NT2/D1 (cell line): ENCODE data around the gene PDE1C.

Experiments used
- DNase-seq: peaks from one replicate; pipeline ENCODE4 v3.0.0-alpha.2; 2011; ENCODE audit warnings: low read depth, low spot score
- H3K27me3 ChIP-seq: 2 replicates; pipeline ENCODE4 v1.6.0; 2011; ENCODE audit warnings: mild to moderate bottlenecking; ENCODE audit not compliant: insufficient read length, insufficient read depth
- H3K36me3 ChIP-seq: 2 replicates; pipeline ENCODE4 v1.6.1; 2011; ENCODE audit warnings: mild to moderate bottlenecking, low read length, mixed read lengths; ENCODE audit not compliant: insufficient read depth, insufficient read length
- H3K4me1 ChIP-seq: 2 replicates; pipeline ENCODE4 v1.5.1; 2011; ENCODE audit not compliant: insufficient read depth, insufficient read length
- H3K4me3 ChIP-seq: 2 replicates; pipeline ENCODE4 v1.5.1; 2011; ENCODE audit warnings: low read depth; ENCODE audit not compliant: insufficient read length
- H3K9ac ChIP-seq: 2 replicates; pipeline ENCODE4 v1.6.0; 2011; ENCODE audit warnings: low read depth; ENCODE audit not compliant: insufficient read length
- H3K9me3 ChIP-seq: 2 replicates; pipeline ENCODE4 v1.5.1; 2011; ENCODE audit warnings: mild to moderate bottlenecking, low read length; ENCODE audit not compliant: insufficient read depth
- SUZ12 ChIP-seq: IDR thresholded peaks from 2 replicates; pipeline ENCODE4 v1.6.1; 2011; ENCODE audit not compliant: insufficient read length, insufficient read depth; ENCODE audit errors: extremely low read depth
- YY1 ChIP-seq: IDR thresholded peaks from 2 replicates; pipeline ENCODE4 v1.6.1; 2011; ENCODE audit not compliant: insufficient read length, insufficient read depth
- ZNF274 ChIP-seq: IDR thresholded peaks from 2 replicates; pipeline ENCODE4 v1.6.1; 2011; ENCODE audit warnings: mild to moderate bottlenecking, low read depth, low read length

The PDE1C gene

DNA sequence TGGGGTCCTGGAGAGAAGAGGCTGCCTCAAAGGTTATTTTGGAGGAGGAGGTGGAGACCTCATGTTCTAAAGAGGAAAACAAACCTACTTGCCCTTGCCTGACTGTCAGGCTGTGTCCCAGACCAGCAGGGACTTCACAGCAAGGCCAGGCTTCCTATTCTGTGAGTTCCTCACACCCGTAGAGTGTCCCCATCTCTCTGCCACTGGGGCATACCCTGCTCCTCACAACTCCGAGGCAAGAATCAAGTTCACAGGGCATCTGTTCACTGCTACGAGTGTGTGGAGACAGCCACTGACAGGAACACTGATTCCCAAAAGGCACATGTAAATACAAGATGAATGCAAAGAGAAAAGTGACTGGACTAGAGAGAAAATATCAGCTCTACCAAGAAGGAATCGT is 38.0 kb downstream of the PDE1C start:
- no peaks in the 10 kb centered on the region for H3K27me3 ChIP-seq
- H3K9me3 ChIP-seq = peaks cover 21% of the 10 kb centered on the region
- TF ChIP-seq YY1 (no peak), ZNF274 (no peak), SUZ12 (no peak)
- H3K4me3 ChIP-seq = no peak overlapping the region
- DNase-seq = no peak
- H3K9ac ChIP-seq = no peak overlapping the region
- no peaks in the 10 kb centered on the region for H3K36me3 ChIP-seq
- no peaks in the 10 kb centered on the region for H3K4me1 ChIP-seq

DNA sequence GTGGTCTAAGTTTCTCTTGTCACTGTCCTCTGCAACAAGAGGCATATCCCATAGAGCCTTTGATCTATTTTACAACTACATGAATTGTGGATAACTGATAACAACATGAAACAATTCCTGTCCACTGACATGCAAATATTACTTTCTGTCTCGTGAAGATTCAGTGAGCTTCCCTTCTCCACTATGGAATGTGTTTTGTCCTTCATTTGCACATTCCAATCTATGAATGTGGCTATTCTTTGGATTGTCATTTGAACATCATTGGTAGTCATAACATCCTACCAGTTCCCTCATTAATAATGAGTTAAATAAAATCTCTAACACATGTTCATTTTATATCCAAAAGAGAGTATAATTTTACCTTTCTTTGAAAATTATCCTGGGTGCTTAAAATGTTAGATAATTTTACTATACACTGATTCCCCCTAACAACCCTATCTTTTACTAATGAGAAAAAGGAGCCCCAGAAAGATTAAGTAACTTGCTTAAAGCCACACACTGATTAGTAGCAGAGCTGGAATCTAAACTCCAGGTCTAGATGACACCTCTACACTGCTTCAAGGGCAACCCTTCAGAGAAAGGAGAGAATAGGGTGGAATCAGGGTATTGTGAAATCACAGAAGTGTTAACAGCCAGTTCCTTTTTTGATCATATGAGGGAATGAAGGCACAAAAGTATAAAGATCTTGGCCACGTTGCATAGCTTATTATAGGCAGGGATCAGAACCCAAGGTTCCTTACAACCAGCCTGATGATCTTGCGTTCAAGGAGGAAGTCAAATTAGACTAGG is 39.1 kb downstream of the PDE1C start:
- H3K27me3 ChIP-seq = no peaks in the 10 kb centered on the region
- no peaks in the 10 kb centered on the region for H3K4me1 ChIP-seq
- H3K4me3 ChIP-seq = no peak overlapping the region
- H3K9ac ChIP-seq = no peak overlapping the region
- DNase-seq = no peak
- TF ChIP-seq ZNF274 (no peak), SUZ12 (no peak), YY1 (no peak)
- no peaks in the 10 kb centered on the region for H3K36me3 ChIP-seq
- peaks cover 17% of the 10 kb centered on the region for H3K9me3 ChIP-seq

DNA sequence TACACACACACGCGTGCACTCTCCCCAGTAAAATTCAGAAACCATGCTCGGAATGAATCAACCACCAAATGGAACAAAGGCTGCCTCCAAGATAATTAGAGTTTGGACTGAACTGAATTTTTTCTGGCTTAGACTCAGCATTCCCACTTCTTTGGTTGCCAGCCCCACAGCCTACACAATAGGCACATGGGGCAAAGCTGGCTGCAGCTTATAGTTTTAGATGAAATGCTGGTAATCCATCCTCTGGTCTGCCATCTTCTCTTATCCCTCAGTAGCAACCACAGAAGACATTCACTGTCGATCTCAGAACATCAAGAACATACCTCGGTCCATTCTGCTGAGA is 44.2 kb downstream of the PDE1C start:
- Histone ChIP-seq H3K36me3 (no peaks in the 10 kb centered on the region), H3K4me3 (no peak overlapping the region), H3K9me3 (no peaks in the 10 kb centered on the region), H3K4me1 (no peaks in the 10 kb centered on the region), H3K9ac (no peak overlapping the region), H3K27me3 (no peaks in the 10 kb centered on the region)
- no peak for TF ChIP-seq YY1
- no peak for TF ChIP-seq ZNF274
- no peak for TF ChIP-seq SUZ12
- no peak for DNase-seq

DNA sequence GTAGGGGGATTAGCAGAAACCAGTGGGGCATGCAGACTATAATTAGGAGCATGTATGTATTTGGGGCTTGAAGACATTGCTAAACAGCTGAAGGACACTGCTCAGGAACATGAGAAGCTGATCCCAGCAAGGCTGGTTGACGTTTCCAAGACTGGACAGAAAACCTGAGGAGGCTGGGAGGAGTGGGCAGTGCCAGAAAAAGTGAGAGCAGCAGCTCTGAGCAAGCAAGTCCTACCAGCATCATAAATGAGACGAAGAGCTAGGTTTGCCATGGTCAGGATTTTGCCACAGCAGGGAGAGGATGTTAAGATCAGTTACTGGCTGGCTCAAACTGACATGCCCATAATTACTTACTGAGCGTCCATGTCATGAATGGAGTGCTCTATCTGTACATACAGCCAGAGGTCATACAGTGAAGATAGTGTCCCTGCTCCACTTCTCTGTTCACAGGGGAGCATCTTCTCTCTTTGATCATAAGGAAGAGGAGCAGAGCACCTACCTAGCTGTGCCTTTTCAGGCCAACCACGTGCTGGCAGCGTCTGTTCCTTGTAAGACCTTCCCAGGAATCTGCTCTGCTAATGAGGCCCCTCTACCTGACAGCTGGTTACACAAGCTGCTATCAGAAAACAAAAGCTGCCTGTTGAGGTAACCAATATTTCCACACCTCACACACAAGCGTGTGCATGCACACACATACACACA is 44.7 kb downstream of the PDE1C start:
- DNase-seq = no peak
- H3K4me1 ChIP-seq = no peaks in the 10 kb centered on the region
- no peaks in the 10 kb centered on the region for H3K9me3 ChIP-seq
- H3K4me3 ChIP-seq = no peak overlapping the region
- no peak for TF ChIP-seq YY1
- TF ChIP-seq SUZ12 = no peak
- no peak for TF ChIP-seq ZNF274
- H3K36me3 ChIP-seq = no peaks in the 10 kb centered on the region
- H3K9ac ChIP-seq = no peak overlapping the region
- H3K27me3 ChIP-seq = no peaks in the 10 kb centered on the region

DNA sequence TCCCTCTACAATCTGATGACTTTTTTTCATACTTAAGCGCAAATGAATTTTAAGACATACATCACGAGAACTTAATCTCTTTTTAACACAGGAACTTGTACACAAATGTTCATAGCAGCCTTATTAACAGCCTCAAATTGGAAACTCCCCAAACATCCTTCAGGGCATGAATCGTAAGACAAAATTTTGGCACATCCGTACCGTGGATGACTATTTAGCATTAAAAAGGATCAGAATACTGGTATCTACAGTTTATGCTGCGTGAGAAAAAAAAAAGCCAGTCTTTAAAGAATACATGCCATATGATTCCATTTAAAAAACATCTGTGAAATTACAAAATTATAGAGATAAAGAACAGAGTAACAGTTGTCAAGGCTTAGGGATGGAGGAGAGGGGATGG is 46.8 kb downstream of the PDE1C start:
- no peak overlapping the region for H3K4me3 ChIP-seq
- no peak for DNase-seq
- no peaks in the 10 kb centered on the region for H3K4me1 ChIP-seq
- no peak overlapping the region for H3K9ac ChIP-seq
- H3K27me3 ChIP-seq = no peaks in the 10 kb centered on the region
- no peak for TF ChIP-seq SUZ12
- no peak for TF ChIP-seq YY1
- no peaks in the 10 kb centered on the region for H3K9me3 ChIP-seq
- no peaks in the 10 kb centered on the region for H3K36me3 ChIP-seq

DNA sequence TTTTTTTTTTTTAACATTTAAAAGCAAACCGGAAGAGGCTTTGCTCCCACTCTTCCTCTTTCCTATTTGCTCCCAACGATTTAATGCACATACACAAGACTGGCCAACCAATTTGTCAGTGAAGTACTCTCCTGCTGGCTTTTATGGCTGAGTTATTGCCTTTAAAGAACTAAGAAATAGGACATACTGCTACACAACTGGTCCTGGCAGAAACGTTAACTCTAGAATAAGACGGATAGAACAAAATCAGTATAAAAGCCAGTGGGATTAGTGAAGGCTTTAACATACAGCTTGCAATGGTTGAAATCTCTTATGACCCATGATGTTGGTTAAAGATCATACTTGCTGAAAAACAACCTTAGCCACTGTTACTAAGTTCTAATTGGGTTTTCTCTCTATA is 47.2 kb downstream of the PDE1C start:
- Histone ChIP-seq H3K27me3 (no peaks in the 10 kb centered on the region), H3K4me1 (no peaks in the 10 kb centered on the region), H3K9ac (no peak overlapping the region), H3K4me3 (no peak overlapping the region), H3K9me3 (no peaks in the 10 kb centered on the region), H3K36me3 (no peaks in the 10 kb centered on the region)
- TF ChIP-seq YY1 (no peak), ZNF274 (no peak), SUZ12 (no peak)
- no peak for DNase-seq

DNA sequence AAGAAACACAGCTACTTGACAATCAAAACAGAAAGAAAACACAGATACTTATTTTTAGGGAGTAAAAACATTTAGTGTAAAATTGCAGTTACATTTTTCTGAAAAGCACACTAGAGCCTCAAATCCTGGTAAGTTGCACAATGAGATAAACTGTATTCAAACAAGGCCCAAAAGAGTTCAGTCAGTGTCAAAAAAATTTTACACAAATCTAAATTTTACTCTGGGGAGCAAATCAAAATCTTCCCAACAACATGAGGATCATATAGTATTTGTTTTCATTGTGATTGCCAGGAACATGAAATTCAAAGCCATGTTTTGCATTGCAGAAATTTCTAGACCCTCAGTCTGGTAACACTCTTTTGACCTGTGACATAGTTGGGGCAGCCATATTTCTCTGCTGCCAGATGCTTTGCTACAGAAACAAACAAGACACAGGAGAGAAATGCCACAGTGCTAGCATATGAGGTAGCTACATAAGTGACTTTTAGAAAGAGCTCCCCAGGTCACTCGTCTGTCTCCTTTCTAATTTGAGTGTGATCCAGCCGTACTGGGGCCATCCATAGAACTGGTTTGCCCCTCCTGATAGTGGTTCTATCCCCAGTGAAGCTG is 49.6 kb downstream of the PDE1C start:
- no peak for DNase-seq
- TF ChIP-seq SUZ12 (no peak), ZNF274 (no peak), YY1 (no peak)
- H3K27me3 ChIP-seq = no peaks in the 10 kb centered on the region
- H3K9ac ChIP-seq = no peak overlapping the region
- H3K9me3 ChIP-seq = no peaks in the 10 kb centered on the region
- no peaks in the 10 kb centered on the region for H3K4me1 ChIP-seq
- no peak overlapping the region for H3K4me3 ChIP-seq
- no peaks in the 10 kb centered on the region for H3K36me3 ChIP-seq
